OCI-LY7 (cell line): ENCODE data around the gene ALG10B. TPM values are rescaled to one million over a fixed set of nuclear protein-coding genes. Genes with fewer than 3 reads are reported as not detected.
"Not testable (repeated sequence)": the region's sequence is repeated elsewhere in the genome, so short reads cannot be mapped to it uniquely, and the experiment has no call there.

ENCODE experiments used
- BruUV-seq: library from RNA; stranded (reverse); fragments of 400-500 nt; replicated peaks from 2 replicates; lab custom pipeline; 2021; lab: Mats Ljungman, UMichigan
- CTCF ChIA-PET: fragments of 300-600 bp; sonication (Branson Sonifier 250); formaldehyde crosslinking; loops from one replicate; lab custom pipeline; 2022; ENCODE audit warnings: antibody characterized with exemption; ENCODE audit not compliant: unreplicated experiment; lab: Charles Lee
- POLR2A ChIA-PET: fragments of 300-600 bp; sonication (Branson Sonifier 250); formaldehyde crosslinking; loops from one replicate; lab custom pipeline; 2022; ENCODE audit warnings: antibody characterized with exemption; lab: Charles Lee
- DNase-seq: peaks from one replicate; pipeline ENCODE4 v3.0.0-alpha.2; 2015; ENCODE audit warnings: low spot score
- H2AFZ ChIP-seq: fragments of 200-600 bp; sonication (generic), shearing (Covaris generic); 2 replicates; pipeline ENCODE4 v1.6.1; 2014; ENCODE audit warnings: mild to moderate bottlenecking, antibody characterized with exemption, low read length, moderate library complexity
- H3K27ac ChIP-seq: fragments of 200-600 bp; sonication (generic); 2 replicates; pipeline ENCODE4 v1.5.1; 2014; ENCODE audit warnings: mixed run types, low read depth, mild to moderate bottlenecking, moderate library complexity, low read length, inconsistent platforms; ENCODE audit not compliant: poor library complexity, severe bottlenecking
- H3K36me3 ChIP-seq: fragments of 200-600 bp; sonication (generic); 2 replicates; pipeline ENCODE4 v1.6.1; 2014; ENCODE audit warnings: mild to moderate bottlenecking, antibody characterized with exemption, low read length, moderate library complexity, mixed read lengths; ENCODE audit not compliant: insufficient read depth
- H3K4me1 ChIP-seq: fragments of 200-600 bp; sonication (generic); 2 replicates; pipeline ENCODE4 v1.5.1; 2014; ENCODE audit warnings: mild to moderate bottlenecking, low read length; ENCODE audit not compliant: insufficient read depth, poor library complexity, severe bottlenecking
- H3K4me2 ChIP-seq: fragments of 200-600 bp; sonication (generic); 2 replicates; pipeline ENCODE4 v1.6.1; 2014; ENCODE audit warnings: mild to moderate bottlenecking, low read length
- H3K4me3 ChIP-seq: fragments of 200-600 bp; sonication (generic); 2 replicates; pipeline ENCODE4 v1.5.1; 2014; ENCODE audit warnings: mild to moderate bottlenecking, low read depth, low read length; ENCODE audit not compliant: poor library complexity, severe bottlenecking
- H3K79me2 ChIP-seq: fragments of 200-600 bp; sonication (generic); 2 replicates; pipeline ENCODE4 v1.6.1; 2016; ENCODE audit warnings: low read depth, mild to moderate bottlenecking, low read length, moderate library complexity, mixed read lengths; ENCODE audit not compliant: insufficient read depth
- H3K9me2 ChIP-seq: fragments of 200-600 bp; sonication (generic); 2 replicates; pipeline ENCODE4 v1.6.1; 2016; ENCODE audit warnings: mild to moderate bottlenecking, low read length, mixed read lengths; ENCODE audit not compliant: insufficient read depth
- H3K9me3 ChIP-seq: fragments of 200-600 bp; sonication (generic); 2 replicates; pipeline ENCODE4 v1.6.1; 2014; ENCODE audit warnings: mild to moderate bottlenecking, mixed run types, low read length, mixed read lengths
- H4K20me1 ChIP-seq: fragments of 200-600 bp; sonication (generic); 2 replicates; pipeline ENCODE4 v1.6.1; 2014; ENCODE audit warnings: mild to moderate bottlenecking, antibody characterized with exemption, low read length, moderate library complexity, mixed read lengths; ENCODE audit not compliant: insufficient read depth
- EZH2phosphoT487 ChIP-seq: fragments of 200-600 bp; sonication (generic); IDR thresholded peaks from 2 replicates; pipeline ENCODE4 v1.6.1; 2018; ENCODE audit warnings: low read depth, borderline replicate concordance, mild to moderate bottlenecking, mixed run types, antibody characterized with exemption, low read length, moderate library complexity, mixed read lengths
- intact Hi-C: fragments of 100-400 bp; cut with micrococcal nuclease; formaldehyde crosslinking; loops from one replicate; pipeline ENCODE4 v1.10.0; 2022; ENCODE audit not compliant: unreplicated experiment
- total RNA-seq, 2 experiments: library from RNA; depleted of rRNA in 1 of 2; stranded (reverse); fragments of >200 nt in 1 of 2; shearing (Covaris generic) in 1 of 2; gene quantifications; 2 replicates each; pipeline ENCODE4 v1.2.3, GENCODE V29; 2014 to 2022
- TF ChIP-seq, protein P1 (sequence below): fragments of 200-600 bp; sonication (generic); conservative IDR thresholded peaks from 2 replicates; pipeline ENCODE4 v1.5.1; 2014; ENCODE audit warnings: mild to moderate bottlenecking, antibody characterized with exemption, low read length, moderate library complexity, mixed read lengths

Gene ALG10B
- total RNA-seq, 2 experiments from 2014 or later, result 11.2 to 24.1 TPM

DNA sequence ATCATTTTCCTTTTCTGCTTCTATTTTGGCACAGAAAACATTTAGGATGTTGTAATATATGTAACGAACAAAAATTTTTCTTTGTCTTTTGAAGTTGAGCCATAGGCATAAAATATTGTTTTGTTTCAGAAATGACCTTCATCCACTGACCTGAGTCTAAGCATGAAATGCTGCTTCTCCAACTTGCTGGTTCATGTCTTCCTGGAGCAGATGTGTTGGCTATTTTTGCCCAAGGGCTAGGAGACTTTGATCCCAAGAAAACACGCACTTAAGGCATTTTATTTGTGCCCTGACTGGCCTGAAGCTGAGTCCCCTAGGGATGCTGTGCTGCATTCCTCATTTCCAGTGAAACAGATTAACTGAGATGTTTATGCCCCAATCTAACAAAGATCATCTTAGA is 27.2 kb upstream of the ALG10B start:
- no peak overlapping the region for H3K27ac ChIP-seq
- no peaks in the 10 kb centered on the region for H3K9me3 ChIP-seq
- no peak for DNase-seq
- H3K9me2 ChIP-seq, result no peaks in the 10 kb centered on the region
- no peak overlapping the region for H2AFZ ChIP-seq
- no peak for TF ChIP-seq EZH2phosphoT487
- TF ChIP-seq, protein P1, sequence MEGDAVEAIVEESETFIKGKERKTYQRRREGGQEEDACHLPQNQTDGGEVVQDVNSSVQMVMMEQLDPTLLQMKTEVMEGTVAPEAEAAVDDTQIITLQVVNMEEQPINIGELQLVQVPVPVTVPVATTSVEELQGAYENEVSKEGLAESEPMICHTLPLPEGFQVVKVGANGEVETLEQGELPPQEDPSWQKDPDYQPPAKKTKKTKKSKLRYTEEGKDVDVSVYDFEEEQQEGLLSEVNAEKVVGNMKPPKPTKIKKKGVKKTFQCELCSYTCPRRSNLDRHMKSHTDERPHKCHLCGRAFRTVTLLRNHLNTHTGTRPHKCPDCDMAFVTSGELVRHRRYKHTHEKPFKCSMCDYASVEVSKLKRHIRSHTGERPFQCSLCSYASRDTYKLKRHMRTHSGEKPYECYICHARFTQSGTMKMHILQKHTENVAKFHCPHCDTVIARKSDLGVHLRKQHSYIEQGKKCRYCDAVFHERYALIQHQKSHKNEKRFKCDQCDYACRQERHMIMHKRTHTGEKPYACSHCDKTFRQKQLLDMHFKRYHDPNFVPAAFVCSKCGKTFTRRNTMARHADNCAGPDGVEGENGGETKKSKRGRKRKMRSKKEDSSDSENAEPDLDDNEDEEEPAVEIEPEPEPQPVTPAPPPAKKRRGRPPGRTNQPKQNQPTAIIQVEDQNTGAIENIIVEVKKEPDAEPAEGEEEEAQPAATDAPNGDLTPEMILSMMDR, result no peak
- no peaks in the 10 kb centered on the region for H4K20me1 ChIP-seq
- POLR2A ChIA-PET, result no interaction called here
- no peak overlapping the region for H3K4me3 ChIP-seq
- no peaks in the 10 kb centered on the region for H3K79me2 ChIP-seq
- CTCF ChIA-PET, result no interaction called here
- no peaks in the 10 kb centered on the region for H3K36me3 ChIP-seq
- no peaks in the 10 kb centered on the region for H3K4me1 ChIP-seq
- intact Hi-C loops, result no loop called here
- BruUV-seq, result no TSS peak
- H3K4me2 ChIP-seq, result no peak overlapping the region

GRCh38 chr12:38291160-38291559 is 25.4 kb upstream of the ALG10B start:
- H3K27ac ChIP-seq, result no peak overlapping the region
- TF ChIP-seq, protein P1, result no peak
- TF ChIP-seq EZH2phosphoT487, result no peak
- no peaks in the 10 kb centered on the region for H3K79me2 ChIP-seq
- H3K4me2 ChIP-seq, result no peak overlapping the region
- CTCF ChIA-PET, result no interaction called here
- no peak overlapping the region for H3K4me3 ChIP-seq
- H3K4me1 ChIP-seq, result no peaks in the 10 kb centered on the region
- no TSS peak for BruUV-seq
- no peak for DNase-seq
- H3K9me2 ChIP-seq, result no peaks in the 10 kb centered on the region
- no peak overlapping the region for H2AFZ ChIP-seq
- H4K20me1 ChIP-seq, result no peaks in the 10 kb centered on the region
- H3K9me3 ChIP-seq, result no peaks in the 10 kb centered on the region
- H3K36me3 ChIP-seq, result no peaks in the 10 kb centered on the region
- intact Hi-C loops, result no loop called here
- POLR2A ChIA-PET, result interaction anchor here (0.6 to 0.7 kb wide), 2 partner anchors 146 to 1223 kb away, joined by 3 to 4 read pairs; no protein-coding TSS in a partner anchor

DNA sequence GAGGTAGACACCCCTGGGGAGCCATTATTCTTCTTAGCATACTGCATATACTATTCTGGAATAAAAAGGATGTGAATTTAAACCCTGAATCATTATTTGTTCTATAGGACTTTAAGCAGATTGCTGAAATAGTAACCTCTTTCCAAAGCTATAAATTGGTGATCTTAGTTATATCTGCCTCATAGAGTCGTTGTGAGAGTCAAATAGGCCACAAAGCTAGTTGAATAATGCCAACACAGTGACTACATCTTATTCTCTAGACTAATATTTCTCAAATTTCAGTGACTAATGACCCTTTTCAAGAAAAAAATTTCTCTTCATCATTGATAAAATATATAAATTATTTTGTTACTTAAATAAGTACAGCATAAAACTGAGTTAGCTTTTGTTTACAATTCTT is 13.6 kb upstream of the ALG10B start:
- not testable (repeated sequence) for H3K4me3 ChIP-seq

DNA sequence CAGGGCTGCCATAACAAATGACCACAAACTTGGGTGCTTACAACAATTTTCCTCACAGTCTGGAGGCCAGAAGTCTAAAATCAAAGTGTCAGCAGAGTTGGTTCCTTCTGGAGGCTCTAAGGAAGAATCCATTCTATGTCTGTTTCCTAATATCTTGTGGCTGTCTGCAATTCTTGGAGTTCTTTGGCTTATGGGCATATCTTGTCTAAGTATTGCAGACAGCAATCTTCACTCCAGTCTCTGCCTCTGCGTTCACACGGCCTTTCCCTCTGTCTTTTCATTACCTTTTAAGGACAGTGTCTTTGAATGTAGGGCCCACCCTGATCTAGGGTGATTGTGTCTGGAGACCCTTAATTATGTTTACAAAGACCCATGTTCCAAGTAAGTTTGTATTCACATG is 5.4 kb downstream of the ALG10B start:
- H3K79me2 ChIP-seq, result peaks cover 18% of the 10 kb centered on the region; the same call in 1 of the 2 replicates
- H3K9me3 ChIP-seq, H3K4me2 ChIP-seq, BruUV-seq, H3K27ac ChIP-seq, intact Hi-C loops, H3K4me3 ChIP-seq, POLR2A ChIA-PET, H4K20me1 ChIP-seq, H3K4me1 ChIP-seq, H3K9me2 ChIP-seq, DNase-seq, CTCF ChIA-PET, H2AFZ ChIP-seq: not testable (repeated sequence)
- H3K36me3 ChIP-seq, result peaks cover 11% of the 10 kb centered on the region; the same call in 1 of the 2 replicates

More for the DNA sequence above, 13.6 kb upstream of the ALG10B start:
- CTCF ChIA-PET, H2AFZ ChIP-seq, H3K4me2 ChIP-seq, DNase-seq, H3K27ac ChIP-seq, H3K9me2 ChIP-seq, H3K9me3 ChIP-seq, intact Hi-C loops, POLR2A ChIA-PET, BruUV-seq, H3K79me2 ChIP-seq, H4K20me1 ChIP-seq, H3K4me1 ChIP-seq, H3K36me3 ChIP-seq: not testable (repeated sequence)
